A549 (cell line): ENCODE data around the gene ABLIM3. TPM values are rescaled to one million over a fixed set of nuclear protein-coding genes. Genes with fewer than 3 reads are reported as not detected.

Experiments used
- ATAC-seq, 2 experiments: fragments of 200-7000 bp in 1 of 2; fragments of >200 bp in 1 of 2; cut with Nextera tagmentation in 1 of 2; cut with Tn5 transposase in 1 of 2; 3 replicates each; pipeline versions ENCODE4 v1.8.0 to v1.9.1; 2018 to 2020; ENCODE audit warnings: mild to moderate bottlenecking in 1 of 2, moderate library complexity in 1 of 2
- CTCF ChIA-PET: fragments of 300-600 bp; sonication (Branson Sonifier 250); formaldehyde crosslinking; extraction: SDS; loops from one replicate; lab custom pipeline; 2021; ENCODE audit warnings: antibody characterized with exemption, inconsistent platforms; lab: Yijun Ruan, JAX
- POLR2A ChIA-PET: fragments of 350-600 bp; formaldehyde crosslinking; extraction: SDS; loops from one replicate; lab custom pipeline; 2021; ENCODE audit warnings: antibody characterized with exemption, inconsistent platforms; lab: Yijun Ruan, JAX
- DNase-seq, 2 experiments: peaks; one replicate each; pipeline versions ENCODE4 v3.0.0 to v3.0.0-alpha.2; 2011 to 2016; ENCODE audit warnings: low read depth in 1 of 2, low spot score in 1 of 2
- FAIRE-seq: peaks from 2 replicates; lab custom pipeline; 2011; peaks lifted over from hg19 to GRCh38; lab: Jason Lieb, UNC
- H3K27ac ChIP-seq, 2 experiments: fragments of >200 bp; sonication (Bioruptor Twin); formaldehyde crosslinking; 3 replicates each; pipeline ENCODE4 v1.5.1; 2016 to 2017
- H3K4me1 ChIP-seq: fragments of >200 bp; sonication (Bioruptor Twin); formaldehyde crosslinking; 3 replicates; pipeline ENCODE4 v1.6.1; 2016
- H3K4me2 ChIP-seq: fragments of >200 bp; sonication (Bioruptor Twin); formaldehyde crosslinking; 3 replicates; pipeline ENCODE4 v1.6.1; 2016
- H3K4me3 ChIP-seq: fragments of >200 bp; sonication (Bioruptor Twin); formaldehyde crosslinking; 3 replicates; pipeline ENCODE4 v1.5.1; 2016
- H3K9me3 ChIP-seq: fragments of >200 bp; sonication (Bioruptor Twin); formaldehyde crosslinking; 3 replicates; pipeline ENCODE4 v1.6.1; 2016
- CBX8 ChIP-seq: fragments of 200-600 bp; sonication (generic); IDR thresholded peaks from 2 replicates; pipeline ENCODE4 v1.6.1; 2016
- CEBPB ChIP-seq, 2 experiments: fragments of >200 bp in 1 of 2; sonication (Bioruptor Twin) in 1 of 2; formaldehyde crosslinking in 1 of 2; IDR thresholded peaks; 2 replicates each; pipeline ENCODE4 v1.6.1; 2012 to 2016
- CHD4 ChIP-seq: fragments of 200-600 bp; sonication (generic); IDR thresholded peaks from 2 replicates; pipeline ENCODE4 v1.6.1; 2016; ENCODE audit warnings: antibody characterized with exemption, mild to moderate bottlenecking, borderline replicate concordance
- EHF ChIP-seq: fragments of 250-450 bp; sonication (Bioruptor Pico); IDR thresholded peaks from 2 replicates; pipeline ENCODE4 v1.5.0; 2020; ENCODE audit warnings: mild to moderate bottlenecking
- HDAC2 ChIP-seq: fragments of 200-600 bp; sonication (generic); IDR thresholded peaks from 2 replicates; pipeline ENCODE4 v1.6.1; 2016
- HEYL ChIP-seq: fragments of 250-450 bp; sonication (Bioruptor Pico); IDR thresholded peaks from 2 replicates; pipeline ENCODE4 v1.8.0; 2021; ENCODE audit warnings: mild to moderate bottlenecking, moderate library complexity
- HOXA7 ChIP-seq: fragments of 250-450 bp; sonication (Bioruptor Pico); IDR thresholded peaks from 2 replicates; pipeline ENCODE4 v1.5.0; 2020; ENCODE audit warnings: mild to moderate bottlenecking, moderate library complexity
- JUN ChIP-seq, 2 experiments: fragments of >200 bp; sonication (Bioruptor Twin); formaldehyde crosslinking; IDR thresholded peaks; 2 replicates in 1 of 2; 3 replicates in 1 of 2; pipeline ENCODE4 v1.6.1; 2016 to 2017
- JUNB ChIP-seq: fragments of >200 bp; sonication (Bioruptor Twin); formaldehyde crosslinking; IDR thresholded peaks from 2 replicates; pipeline ENCODE4 v1.6.1; 2016
- KDM1A ChIP-seq: fragments of 200-600 bp; sonication (generic); IDR thresholded peaks from 2 replicates; pipeline ENCODE4 v1.6.1; 2016; ENCODE audit warnings: low read depth, mild to moderate bottlenecking
- NFE2L2 ChIP-seq: fragments of 150-350 bp; conservative IDR thresholded peaks from 2 replicates; pipeline ENCODE4 v1.6.1; 2014; ENCODE audit warnings: low read length
- PHF8 ChIP-seq: fragments of 200-600 bp; sonication (generic); IDR thresholded peaks from 2 replicates; pipeline ENCODE4 v1.6.1; 2016; ENCODE audit warnings: low read depth, mild to moderate bottlenecking, antibody characterized with exemption, moderate library complexity, borderline replicate concordance
- POLR2AphosphoS2 ChIP-seq: conservative IDR thresholded peaks from 2 replicates; pipeline ENCODE4 v1.6.1; 2012; ENCODE audit warnings: low read length, improper control_type of control experiment, inconsistent platforms
- RARB ChIP-seq: fragments of 250-450 bp; sonication (Bioruptor Pico); IDR thresholded peaks from 2 replicates; pipeline ENCODE4 v1.8.0; 2021; ENCODE audit warnings: mild to moderate bottlenecking, moderate library complexity
- RCOR1 ChIP-seq: fragments of 150-350 bp; IDR thresholded peaks from 2 replicates; pipeline ENCODE4 v1.6.1; 2014; ENCODE audit warnings: antibody characterized with exemption, low read length, low read depth
- RNF2 ChIP-seq: fragments of 200-600 bp; sonication (generic); IDR thresholded peaks from 2 replicates; pipeline ENCODE4 v1.6.1; 2016; ENCODE audit warnings: low read depth, mild to moderate bottlenecking, antibody characterized with exemption, moderate library complexity, borderline replicate concordance
- TFCP2L1 ChIP-seq: fragments of 250-450 bp; sonication (Bioruptor Pico); IDR thresholded peaks from 2 replicates; pipeline ENCODE4 v1.5.0; 2021; ENCODE audit warnings: mild to moderate bottlenecking
- TP53 ChIP-seq: fragments of 250-450 bp; sonication (Bioruptor Pico); IDR thresholded peaks from 2 replicates; pipeline ENCODE4 v1.5.0; 2021; ENCODE audit warnings: mild to moderate bottlenecking, moderate library complexity
- ZSCAN20 ChIP-seq: fragments of 250-450 bp; sonication (Bioruptor Pico); IDR thresholded peaks from 2 replicates; pipeline ENCODE4 v1.8.0; 2022; ENCODE audit warnings: mild to moderate bottlenecking, moderate library complexity
- WGBS: methylation state at CpG from one replicate; pipeline ENCODE4 v1.1.6; 2017; ENCODE audit errors: missing lambda C conversion rate; 5-methylcytosine and 5-hydroxymethylcytosine counted together
- polyA plus RNA-seq, 4 experiments: library from polyadenylated mRNA; depleted of rRNA in 3 of 4; stranded (reverse); fragments of >200 nt; fragmentation: RNase III in 1 of 4; extraction: RNeasy Plus Mini Kit Qiagen cat#74134 plus additional on column Dnase treatment in 1 of 4; gene quantifications; 2 replicates in 3 of 4; 3 replicates in 1 of 4; pipeline ENCODE4 v1.2.3, GENCODE V29; 2011 to 2017
- TF ChIP-seq, protein P1 (sequence below): IDR thresholded peaks from 2 replicates; pipeline ENCODE4 v1.6.1; 2012; ENCODE audit warnings: low read depth, borderline replicate concordance
- TF ChIP-seq, protein P2 (sequence below): fragments of >200 bp; sonication (Bioruptor Twin); formaldehyde crosslinking; IDR thresholded peaks from 3 replicates; pipeline ENCODE4 v1.6.1; 2016
- TF ChIP-seq, protein P3 (sequence below): fragments of 200-600 bp; sonication (generic); IDR thresholded peaks from 2 replicates; pipeline ENCODE4 v1.6.1; 2016; ENCODE audit warnings: antibody characterized with exemption, mild to moderate bottlenecking, moderate library complexity
- TF ChIP-seq, protein P4 (sequence below): IDR thresholded peaks from 2 replicates; pipeline ENCODE4 v1.6.1; 2012

The ABLIM3 gene
- polyA plus RNA-seq, 2 of the 4 experiments (the other 2 are of a cell fraction): 2.7 to 3.0 TPM

DNA sequence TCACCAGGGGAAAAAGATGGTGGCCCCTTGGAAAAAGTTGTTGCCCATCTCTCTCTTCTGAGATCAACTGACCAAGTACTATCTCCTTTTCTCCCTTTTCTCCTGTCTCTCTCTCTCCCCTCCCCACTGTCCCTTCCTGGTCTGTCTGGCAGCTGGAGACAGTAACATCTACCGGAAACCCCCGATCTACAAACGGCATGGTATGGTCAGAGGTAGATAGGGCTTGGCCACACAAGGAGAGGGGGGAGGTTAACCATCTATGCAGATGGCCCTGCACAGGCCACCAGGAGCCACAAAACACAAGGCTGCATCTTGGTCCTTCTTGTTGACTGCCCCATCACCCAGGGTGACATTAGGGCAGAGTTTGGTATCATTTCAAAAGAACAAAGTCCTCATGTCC, 101.0 kb downstream of the ABLIM3 start:
- H3K4me2 ChIP-seq: no peak overlapping the region
- ChIA-PET CTCF (no interaction called here), POLR2A (no interaction called here)
- H3K9me3 ChIP-seq: no peaks in the 10 kb centered on the region
- WGBS: 71% methylated on average over 3 of the region's 3 CpGs
- no peaks in the 10 kb centered on the region for H3K4me1 ChIP-seq
- TF ChIP-seq HDAC2 (no peak), NFE2L2 (no peak), HEYL (CRISPR knock-in tag) (no peak), CEBPB (IDR thresholded peaks at IDR 0.05) (no peak), PHF8 (no peak), JUNB (no peak), JUN (IDR thresholded peaks at IDR 0.05) (no peak)
- TF ChIP-seq, all 56 proteins: peak for 0
- H3K27ac ChIP-seq: no peak overlapping the region
- FAIRE-seq: no peak
- no peak for ATAC-seq
- H3K4me3 ChIP-seq: no peak overlapping the region
- DNase-seq: no peak

DNA sequence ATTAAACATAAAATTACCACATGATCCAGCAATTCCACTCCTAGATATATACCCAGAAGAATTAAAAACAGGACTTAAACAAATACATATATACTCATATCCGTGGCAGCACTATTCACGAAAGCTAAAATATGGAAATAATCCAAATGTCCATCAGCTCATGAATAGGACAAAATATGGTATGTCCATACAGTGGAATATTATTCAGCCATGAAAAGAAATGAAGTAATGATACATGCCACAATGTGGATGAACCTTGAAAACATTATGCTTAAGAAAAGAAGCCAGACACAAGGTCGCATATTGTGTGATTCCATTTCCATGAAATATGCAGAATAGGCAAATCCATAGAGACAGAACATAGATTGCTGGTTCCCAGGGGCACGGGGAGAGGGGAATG, 105.6 kb downstream of the ABLIM3 start:
- Histone ChIP-seq H3K4me2 (no peak overlapping the region), H3K9me3 (no peaks in the 10 kb centered on the region), H3K4me1 (no peaks in the 10 kb centered on the region), H3K4me3 (no peak overlapping the region), H3K27ac (no peak overlapping the region)
- CTCF ChIA-PET: interaction anchor here (0.9 to 5.7 kb wide), 6 partner anchors 11 to 106 kb away, joined by 3 to 36 read pairs (median 6); partner anchors contain the start of gene ABLIM3
- WGBS: 39% methylated on average over 4 of the region's 4 CpGs
- no peak for FAIRE-seq
- DNase-seq: no peak
- POLR2A ChIA-PET: no interaction called here
- no peak for ATAC-seq
- TF ChIP-seq RARB (CRISPR knock-in tag): no peak
- no peak for TF ChIP-seq HOXA7 (CRISPR knock-in tag)
- no peak for TF ChIP-seq RNF2
- TF ChIP-seq TP53 (CRISPR knock-in tag): no peak
- no peak for TF ChIP-seq RCOR1
- no peak for TF ChIP-seq TFCP2L1 (CRISPR knock-in tag)
- TF ChIP-seq, protein P1, sequence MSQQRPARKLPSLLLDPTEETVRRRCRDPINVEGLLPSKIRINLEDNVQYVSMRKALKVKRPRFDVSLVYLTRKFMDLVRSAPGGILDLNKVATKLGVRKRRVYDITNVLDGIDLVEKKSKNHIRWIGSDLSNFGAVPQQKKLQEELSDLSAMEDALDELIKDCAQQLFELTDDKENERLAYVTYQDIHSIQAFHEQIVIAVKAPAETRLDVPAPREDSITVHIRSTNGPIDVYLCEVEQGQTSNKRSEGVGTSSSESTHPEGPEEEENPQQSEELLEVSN: no peak
- TF ChIP-seq, protein P2, sequence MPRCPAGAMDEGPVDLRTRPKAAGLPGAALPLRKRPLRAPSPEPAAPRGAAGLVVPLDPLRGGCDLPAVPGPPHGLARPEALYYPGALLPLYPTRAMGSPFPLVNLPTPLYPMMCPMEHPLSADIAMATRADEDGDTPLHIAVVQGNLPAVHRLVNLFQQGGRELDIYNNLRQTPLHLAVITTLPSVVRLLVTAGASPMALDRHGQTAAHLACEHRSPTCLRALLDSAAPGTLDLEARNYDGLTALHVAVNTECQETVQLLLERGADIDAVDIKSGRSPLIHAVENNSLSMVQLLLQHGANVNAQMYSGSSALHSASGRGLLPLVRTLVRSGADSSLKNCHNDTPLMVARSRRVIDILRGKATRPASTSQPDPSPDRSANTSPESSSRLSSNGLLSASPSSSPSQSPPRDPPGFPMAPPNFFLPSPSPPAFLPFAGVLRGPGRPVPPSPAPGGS: no peak
- TF ChIP-seq, protein P3, sequence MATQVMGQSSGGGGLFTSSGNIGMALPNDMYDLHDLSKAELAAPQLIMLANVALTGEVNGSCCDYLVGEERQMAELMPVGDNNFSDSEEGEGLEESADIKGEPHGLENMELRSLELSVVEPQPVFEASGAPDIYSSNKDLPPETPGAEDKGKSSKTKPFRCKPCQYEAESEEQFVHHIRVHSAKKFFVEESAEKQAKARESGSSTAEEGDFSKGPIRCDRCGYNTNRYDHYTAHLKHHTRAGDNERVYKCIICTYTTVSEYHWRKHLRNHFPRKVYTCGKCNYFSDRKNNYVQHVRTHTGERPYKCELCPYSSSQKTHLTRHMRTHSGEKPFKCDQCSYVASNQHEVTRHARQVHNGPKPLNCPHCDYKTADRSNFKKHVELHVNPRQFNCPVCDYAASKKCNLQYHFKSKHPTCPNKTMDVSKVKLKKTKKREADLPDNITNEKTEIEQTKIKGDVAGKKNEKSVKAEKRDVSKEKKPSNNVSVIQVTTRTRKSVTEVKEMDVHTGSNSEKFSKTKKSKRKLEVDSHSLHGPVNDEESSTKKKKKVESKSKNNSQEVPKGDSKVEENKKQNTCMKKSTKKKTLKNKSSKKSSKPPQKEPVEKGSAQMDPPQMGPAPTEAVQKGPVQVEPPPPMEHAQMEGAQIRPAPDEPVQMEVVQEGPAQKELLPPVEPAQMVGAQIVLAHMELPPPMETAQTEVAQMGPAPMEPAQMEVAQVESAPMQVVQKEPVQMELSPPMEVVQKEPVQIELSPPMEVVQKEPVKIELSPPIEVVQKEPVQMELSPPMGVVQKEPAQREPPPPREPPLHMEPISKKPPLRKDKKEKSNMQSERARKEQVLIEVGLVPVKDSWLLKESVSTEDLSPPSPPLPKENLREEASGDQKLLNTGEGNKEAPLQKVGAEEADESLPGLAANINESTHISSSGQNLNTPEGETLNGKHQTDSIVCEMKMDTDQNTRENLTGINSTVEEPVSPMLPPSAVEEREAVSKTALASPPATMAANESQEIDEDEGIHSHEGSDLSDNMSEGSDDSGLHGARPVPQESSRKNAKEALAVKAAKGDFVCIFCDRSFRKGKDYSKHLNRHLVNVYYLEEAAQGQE: no peak
- TF ChIP-seq POLR2AphosphoS2: no peak
- TF ChIP-seq CEBPB (IDR thresholded peaks at IDR 0.05): no peak
- TF ChIP-seq EHF: no peak
- no peak for TF ChIP-seq KDM1A
- TF ChIP-seq CBX8: no peak
- TF ChIP-seq, protein P4, sequence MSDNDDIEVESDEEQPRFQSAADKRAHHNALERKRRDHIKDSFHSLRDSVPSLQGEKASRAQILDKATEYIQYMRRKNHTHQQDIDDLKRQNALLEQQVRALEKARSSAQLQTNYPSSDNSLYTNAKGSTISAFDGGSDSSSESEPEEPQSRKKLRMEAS: no peak
- no peak for TF ChIP-seq CHD4
- TF ChIP-seq ZSCAN20: no peak
